Mucosa of rectum (tissue), 2 donors: ENCODE results near the gene RNF125.

ENCODE experiments used
- H3K27ac ChIP-seq, 2 donors: one replicate each; pipeline ENCODE4 v1.7.0; 2013; ENCODE audit warnings: inconsistent platforms in 2 of 2, low read depth in 2 of 2, low read length in 2 of 2
- H3K27me3 ChIP-seq, 2 donors: one replicate each; pipeline ENCODE4 v1.7.0; 2013; ENCODE audit warnings: low read length in 2 of 2; ENCODE audit not compliant: control insufficient read depth in 2 of 2, insufficient read depth in 2 of 2
- H3K36me3 ChIP-seq, 2 donors: one replicate each; pipeline ENCODE4 v1.7.0; 2013; ENCODE audit warnings: low read length in 2 of 2; ENCODE audit not compliant: control insufficient read depth in 2 of 2, insufficient read depth in 2 of 2
- H3K4me1 ChIP-seq, 2 donors: one replicate each; pipeline ENCODE4 v1.7.0; 2013; ENCODE audit warnings: low read length in 2 of 2, mild to moderate bottlenecking in 1 of 2; ENCODE audit not compliant: control insufficient read depth in 2 of 2, insufficient read depth in 2 of 2
- H3K4me3 ChIP-seq, 2 donors: one replicate each; pipeline ENCODE4 v1.7.0; 2013; ENCODE audit warnings: low read length in 2 of 2
- H3K9ac ChIP-seq, 2 donors: one replicate each; pipeline ENCODE4 v1.7.0; 2013; ENCODE audit warnings: low read length in 2 of 2, low read depth in 1 of 2, mild to moderate bottlenecking in 1 of 2
- H3K9me3 ChIP-seq, 2 donors: one replicate each; pipeline ENCODE4 v1.7.0; 2013; ENCODE audit warnings: low read length in 2 of 2; ENCODE audit not compliant: control insufficient read depth in 2 of 2
- donor health status: healthy.
- donor health status: Normal muscosa, but diverticular disease.

Gene RNF125

DNA sequence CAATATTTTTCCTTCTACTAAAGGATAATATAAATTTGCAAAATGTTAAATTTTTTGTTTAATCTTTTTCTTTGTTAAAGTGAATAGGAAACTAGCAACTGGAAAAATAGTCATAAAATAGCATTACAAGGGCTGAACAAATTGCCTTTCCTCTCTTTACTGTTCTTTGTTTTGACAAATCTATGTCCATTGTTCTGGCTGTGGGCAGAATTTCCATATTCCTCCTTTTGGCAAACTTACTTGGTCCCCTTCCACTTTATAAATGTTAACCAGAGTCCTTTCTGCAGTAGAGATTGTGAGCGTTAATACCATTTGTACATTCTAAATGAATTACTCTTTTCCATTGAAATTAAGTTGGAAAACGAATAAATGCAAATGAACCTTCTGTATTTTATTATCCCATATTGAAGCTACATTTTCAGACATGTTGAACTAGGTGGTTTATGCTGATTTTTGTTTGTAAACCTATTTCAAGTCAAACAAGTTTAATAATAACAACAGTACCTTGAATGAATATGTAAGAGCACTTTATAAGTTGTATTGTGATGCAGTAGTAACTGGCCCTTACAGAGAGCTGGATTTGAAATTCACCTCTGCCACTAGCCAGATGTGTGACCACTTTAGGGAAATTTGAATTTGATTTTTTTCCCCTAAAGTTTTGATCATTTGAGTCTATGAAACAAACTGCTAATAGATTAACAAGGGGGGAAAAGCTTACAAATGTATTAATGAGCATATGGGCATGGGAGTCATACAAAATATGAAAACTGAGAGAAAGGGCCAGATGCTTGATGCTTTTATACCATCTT lies 3.3 kb downstream of the RNF125 start:
- Histone ChIP-seq H3K27ac (no peak overlapping the region), H3K9me3 (no peaks in the 10 kb centered on the region), H3K9ac (no peak overlapping the region), H3K27me3 (no peaks in the 10 kb centered on the region), H3K4me3 (no peak overlapping the region), H3K36me3 (no peaks in the 10 kb centered on the region), H3K4me1 (peaks cover 4 to 8% of the 10 kb centered on the region in 2 donors)

DNA sequence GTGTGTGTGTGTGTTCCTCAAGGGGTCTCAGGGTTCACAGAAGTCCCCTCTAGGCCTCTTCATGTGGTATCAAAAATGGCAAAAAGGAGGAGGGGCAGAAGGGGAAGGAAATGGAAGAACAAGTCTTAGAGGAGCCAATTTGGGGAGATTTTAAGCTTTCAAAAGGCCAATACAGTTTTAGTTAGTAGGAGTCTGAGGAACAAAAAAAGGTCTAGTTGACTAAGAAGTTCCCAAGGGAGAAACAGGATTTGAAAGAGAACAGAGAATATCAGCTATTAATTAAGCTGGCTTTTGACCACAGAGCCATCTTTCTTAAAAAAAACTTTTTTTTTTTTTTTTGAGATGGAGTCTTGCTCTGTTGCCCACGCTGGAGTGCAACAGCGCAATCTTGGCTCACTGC lies 7.1 kb downstream of the RNF125 start:
- H3K4me1 ChIP-seq = peaks cover 0 to 3% of the 10 kb centered on the region in 2 donors
- H3K9ac ChIP-seq = no peak overlapping the region
- no peak overlapping the region for H3K27ac ChIP-seq

DNA sequence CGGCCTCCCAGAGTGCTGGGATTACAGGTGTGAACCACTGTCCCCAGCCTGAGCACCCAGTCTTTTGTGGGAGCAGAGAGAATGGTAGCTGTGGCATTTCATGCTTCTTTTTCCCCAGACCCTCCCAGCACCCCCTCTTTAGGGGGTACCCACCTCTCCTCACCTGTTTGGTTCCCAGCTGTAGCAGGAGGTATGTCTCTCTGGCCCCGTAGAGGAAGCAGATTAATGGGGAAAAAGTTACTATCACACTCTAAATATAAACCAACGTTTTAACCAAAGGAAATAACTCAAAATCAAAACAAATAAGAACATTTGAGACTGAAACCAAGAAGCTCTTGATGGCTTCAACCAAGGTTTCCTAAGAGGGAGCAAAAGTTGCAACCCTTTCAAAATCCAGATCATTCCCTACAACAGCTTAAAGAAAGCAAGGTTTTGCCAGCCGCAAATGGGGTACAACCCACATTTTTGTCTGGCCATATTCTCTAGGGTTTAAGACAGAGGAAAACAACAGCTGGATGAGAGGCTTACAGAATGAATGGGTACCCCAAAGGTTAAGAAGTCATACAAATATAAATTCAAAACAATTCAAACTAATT lies 8.0 kb downstream of the RNF125 start:
- Histone ChIP-seq H3K9ac (no peak overlapping the region), H3K4me3 (no peak overlapping the region), H3K27ac (no peak overlapping the region), H3K9me3 (no peaks in the 10 kb centered on the region), H3K4me1 (peaks cover 0 to 3% of the 10 kb centered on the region in 2 donors), H3K36me3 (peaks cover 0 to 1% of the 10 kb centered on the region in 2 donors), H3K27me3 (no peaks in the 10 kb centered on the region)

More for the DNA sequence above, 7.1 kb downstream of the RNF125 start:
- H3K9me3 ChIP-seq = no peaks in the 10 kb centered on the region
- H3K36me3 ChIP-seq = no peaks in the 10 kb centered on the region
- H3K4me3 ChIP-seq = no peak overlapping the region
- no peaks in the 10 kb centered on the region for H3K27me3 ChIP-seq

- H3K9me3 ChIP-seq = no peaks in the 10 kb centered on the region
- H3K36me3 ChIP-seq = peaks cover 0 to 3% of the 10 kb centered on the region in 2 donors
- no peaks in the 10 kb centered on the region for H3K4me1 ChIP-seq
- H3K27ac ChIP-seq = no peak overlapping the region
- no peak overlapping the region for H3K9ac ChIP-seq
- no peaks in the 10 kb centered on the region for H3K27me3 ChIP-seq
- no peak overlapping the region for H3K4me3 ChIP-seq
Measured at GRCh38 chr18:32029558-32029957, 10.9 kb downstream of the RNF125 start.

DNA sequence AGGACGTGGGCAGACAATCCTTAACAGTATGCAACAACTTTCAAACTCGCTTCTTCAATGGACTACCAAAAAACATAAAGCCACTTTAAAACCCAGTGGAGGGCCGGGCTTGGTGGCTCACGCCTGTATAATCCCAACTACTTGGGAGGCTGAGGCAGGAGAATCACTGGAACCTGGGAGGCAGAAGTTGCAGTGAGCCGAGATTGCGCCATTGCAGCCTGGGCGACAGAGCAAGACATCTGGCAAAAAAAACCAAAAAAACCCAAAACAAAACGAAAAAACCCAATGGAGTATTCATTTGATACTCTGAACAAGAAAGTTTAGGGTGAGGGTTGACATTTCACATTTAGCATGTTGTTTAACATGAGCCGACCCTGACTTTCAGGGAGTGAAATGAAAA lies 14.0 kb downstream of the RNF125 start:
- Histone ChIP-seq H3K27ac (no peak overlapping the region), H3K4me1 (no peaks in the 10 kb centered on the region), H3K27me3 (no peaks in the 10 kb centered on the region)

DNA sequence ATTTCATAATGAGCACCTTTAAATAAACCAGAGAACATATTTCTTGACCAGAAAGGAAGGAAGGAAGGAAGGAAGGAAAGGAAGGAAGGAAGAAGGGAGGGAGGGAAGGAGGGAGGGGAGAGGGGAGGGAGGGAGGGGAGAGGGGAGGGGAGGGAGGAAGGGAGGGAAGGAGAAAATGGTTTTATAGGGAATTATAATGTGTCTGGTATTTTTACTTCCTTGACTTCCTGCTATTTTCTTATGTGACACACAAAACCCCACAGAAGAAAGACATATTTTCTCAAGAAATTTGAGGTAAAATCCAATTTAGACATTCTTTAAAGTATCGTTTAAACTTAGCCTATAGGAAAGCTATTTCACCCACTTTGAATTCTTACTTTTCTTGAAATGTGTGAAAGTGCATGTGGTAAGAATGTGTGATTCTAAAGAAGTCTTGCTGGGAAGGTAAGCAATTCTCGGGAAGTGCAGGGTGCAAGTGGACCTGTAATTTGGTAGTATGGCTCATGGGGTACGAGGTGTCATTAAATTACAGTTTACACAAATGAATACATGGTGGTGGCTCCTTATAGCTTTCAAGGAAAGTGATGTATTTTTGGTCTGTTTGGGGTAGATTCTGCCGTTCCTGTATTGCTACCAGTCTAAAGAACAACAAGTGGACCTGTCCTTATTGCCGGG lies 18.0 kb downstream of the RNF125 start:
- Histone ChIP-seq H3K9ac (no peak overlapping the region), H3K4me3 (no peak overlapping the region), H3K27ac (no peak overlapping the region), H3K27me3 (no peaks in the 10 kb centered on the region), H3K9me3 (no peaks in the 10 kb centered on the region), H3K36me3 (peaks cover 3 to 4% of the 10 kb centered on the region in 2 donors), H3K4me1 (peaks cover 3% of the 10 kb centered on the region in 2 donors)

More for the DNA sequence above, 14.0 kb downstream of the RNF125 start:
- H3K9ac ChIP-seq = no peak overlapping the region
- H3K36me3 ChIP-seq = peaks cover 4 to 5% of the 10 kb centered on the region in 2 donors
- H3K4me3 ChIP-seq = no peak overlapping the region
- no peaks in the 10 kb centered on the region for H3K9me3 ChIP-seq

GRCh38 chr18:32037616-32038015 lies 19.0 kb downstream of the RNF125 start:
- Histone ChIP-seq H3K27ac (no peak overlapping the region), H3K9ac (no peak overlapping the region), H3K36me3 (peaks cover 2 to 4% of the 10 kb centered on the region in 2 donors), H3K4me1 (peaks cover 3% of the 10 kb centered on the region in 2 donors), H3K4me3 (no peak overlapping the region), H3K27me3 (no peaks in the 10 kb centered on the region), H3K9me3 (no peaks in the 10 kb centered on the region)

- no peaks in the 10 kb centered on the region for H3K27me3 ChIP-seq
- no peak overlapping the region for H3K27ac ChIP-seq
- H3K9me3 ChIP-seq = no peaks in the 10 kb centered on the region
- H3K4me3 ChIP-seq = no peak overlapping the region
- H3K9ac ChIP-seq = no peak overlapping the region
- peaks cover 3% of the 10 kb centered on the region in 2 donors for H3K4me1 ChIP-seq
- H3K36me3 ChIP-seq = peaks cover 2 to 4% of the 10 kb centered on the region in 2 donors
Measured at GRCh38 chr18:32040936-32041335, 22.3 kb downstream of the RNF125 start.

DNA sequence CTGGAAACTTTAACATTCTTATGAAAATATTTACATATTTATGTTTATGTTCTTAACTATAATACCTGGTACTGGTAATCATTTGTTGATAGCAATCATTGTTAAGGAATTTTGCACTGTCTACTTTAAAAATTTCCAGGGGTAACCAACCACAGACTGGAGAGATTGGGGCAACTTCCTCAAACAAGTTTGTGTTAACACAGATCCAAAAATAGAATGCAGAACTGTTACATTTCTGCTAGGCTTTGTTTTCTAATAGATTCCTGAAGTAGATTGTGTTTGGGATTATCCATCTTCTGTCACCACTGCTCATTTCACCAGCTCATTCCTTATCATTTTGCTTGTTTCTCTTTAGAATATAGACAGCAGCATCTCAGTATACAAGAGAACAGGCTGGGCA lies 23.7 kb downstream of the RNF125 start:
- Histone ChIP-seq H3K36me3 (peaks cover 0 to 2% of the 10 kb centered on the region in 2 donors), H3K27ac (no peak overlapping the region), H3K27me3 (no peaks in the 10 kb centered on the region)

DNA sequence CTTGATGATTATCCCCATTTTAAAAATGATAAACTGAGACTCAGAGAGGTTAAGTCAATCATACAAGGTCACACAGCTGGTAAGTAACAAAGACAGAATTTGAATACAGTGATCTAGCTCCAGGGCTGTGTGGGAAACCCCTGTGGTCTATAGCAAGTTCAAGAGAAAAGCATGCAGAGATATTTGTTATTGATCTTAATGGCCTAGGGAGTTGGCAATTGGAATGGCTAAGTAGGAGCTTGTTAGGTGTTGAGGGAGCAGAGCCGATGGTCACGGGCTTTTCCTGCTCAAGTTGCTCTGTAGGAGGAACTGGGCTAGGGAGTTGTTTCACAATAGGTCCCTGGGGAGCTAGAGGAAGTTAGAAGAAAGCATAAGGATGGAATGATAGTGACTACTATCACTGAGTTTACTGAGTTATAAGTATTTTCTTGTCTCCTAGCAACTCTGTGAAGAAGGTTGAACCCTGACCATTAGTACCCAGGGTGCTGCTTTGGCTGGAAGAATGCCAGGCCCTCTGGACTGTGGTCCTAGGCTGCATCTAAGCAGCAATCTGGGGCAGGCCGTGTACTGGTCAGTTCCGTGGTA lies 30.0 kb downstream of the RNF125 start:
- H3K9me3 ChIP-seq = no peaks in the 10 kb centered on the region
- peaks cover 16 to 19% of the 10 kb centered on the region in 2 donors for H3K4me1 ChIP-seq
- H3K27me3 ChIP-seq = no peaks in the 10 kb centered on the region
- H3K27ac ChIP-seq = peak overlapping the region; percentile 65 to 84
- peak overlapping the region in 1 of 2 donors; percentile 8 for H3K9ac ChIP-seq
- no peak overlapping the region for H3K4me3 ChIP-seq
- peaks cover 0 to 2% of the 10 kb centered on the region in 2 donors for H3K36me3 ChIP-seq

More for the DNA sequence above, 23.7 kb downstream of the RNF125 start:
- Histone ChIP-seq H3K4me3 (no peak overlapping the region), H3K4me1 (peaks cover 3% of the 10 kb centered on the region in 2 donors), H3K9ac (no peak overlapping the region), H3K9me3 (no peaks in the 10 kb centered on the region)
